Esophagus muscularis mucosa (tissue), 4 donors: Measurements from ENCODE around the gene ASIC2.

Source experiments
- EP300 ChIP-seq: sonication (generic); formaldehyde crosslinking; IDR thresholded peaks from one replicate; pipeline ENCODE4 v1.6.1; 2017; ENCODE audit warnings: antibody characterized with exemption
- POLR2A ChIP-seq: fragments of 450-650 bp; IDR thresholded peaks from one replicate; pipeline ENCODE4 v1.6.1; 2017; ENCODE audit warnings: antibody characterized with exemption, moderate library complexity, mild to moderate bottlenecking, low read depth
- POLR2AphosphoS5 ChIP-seq, 2 donors: sonication (generic); formaldehyde crosslinking; IDR thresholded peaks; one replicate each; pipeline ENCODE4 v1.6.1; 2017; ENCODE audit warnings: antibody characterized with exemption in 2 of 2
- TF ChIP-seq, protein P1 (sequence below), 3 experiments: fragments of 200-600 bp in 2 of 3; fragments of 450-650 bp in 1 of 3; sonication (generic) in 2 of 3; IDR thresholded peaks; one replicate each; pipeline ENCODE4 v1.5.1; 2017 to 2019; ENCODE audit warnings: antibody characterized with exemption in 3 of 3, mild to moderate bottlenecking in 2 of 3, moderate library complexity in 1 of 3

- TF ChIP-seq EP300 (no peak), POLR2A (no peak), POLR2AphosphoS5 (IDR thresholded peaks at IDR 0.05) (no peak)
- TF ChIP-seq, protein P1, sequence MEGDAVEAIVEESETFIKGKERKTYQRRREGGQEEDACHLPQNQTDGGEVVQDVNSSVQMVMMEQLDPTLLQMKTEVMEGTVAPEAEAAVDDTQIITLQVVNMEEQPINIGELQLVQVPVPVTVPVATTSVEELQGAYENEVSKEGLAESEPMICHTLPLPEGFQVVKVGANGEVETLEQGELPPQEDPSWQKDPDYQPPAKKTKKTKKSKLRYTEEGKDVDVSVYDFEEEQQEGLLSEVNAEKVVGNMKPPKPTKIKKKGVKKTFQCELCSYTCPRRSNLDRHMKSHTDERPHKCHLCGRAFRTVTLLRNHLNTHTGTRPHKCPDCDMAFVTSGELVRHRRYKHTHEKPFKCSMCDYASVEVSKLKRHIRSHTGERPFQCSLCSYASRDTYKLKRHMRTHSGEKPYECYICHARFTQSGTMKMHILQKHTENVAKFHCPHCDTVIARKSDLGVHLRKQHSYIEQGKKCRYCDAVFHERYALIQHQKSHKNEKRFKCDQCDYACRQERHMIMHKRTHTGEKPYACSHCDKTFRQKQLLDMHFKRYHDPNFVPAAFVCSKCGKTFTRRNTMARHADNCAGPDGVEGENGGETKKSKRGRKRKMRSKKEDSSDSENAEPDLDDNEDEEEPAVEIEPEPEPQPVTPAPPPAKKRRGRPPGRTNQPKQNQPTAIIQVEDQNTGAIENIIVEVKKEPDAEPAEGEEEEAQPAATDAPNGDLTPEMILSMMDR (IDR thresholded peaks at IDR 0.05): no peak
Measured at GRCh38 chr17:33200587-33200986, 92.5 kb downstream of the ASIC2 start.
